ENCODE data around the gene FUT9.

GRCh38 chr6:96186516-96187195, 170.9 kb downstream of the FUT9 start:
- TF ChIP-seq, protein P1, sequence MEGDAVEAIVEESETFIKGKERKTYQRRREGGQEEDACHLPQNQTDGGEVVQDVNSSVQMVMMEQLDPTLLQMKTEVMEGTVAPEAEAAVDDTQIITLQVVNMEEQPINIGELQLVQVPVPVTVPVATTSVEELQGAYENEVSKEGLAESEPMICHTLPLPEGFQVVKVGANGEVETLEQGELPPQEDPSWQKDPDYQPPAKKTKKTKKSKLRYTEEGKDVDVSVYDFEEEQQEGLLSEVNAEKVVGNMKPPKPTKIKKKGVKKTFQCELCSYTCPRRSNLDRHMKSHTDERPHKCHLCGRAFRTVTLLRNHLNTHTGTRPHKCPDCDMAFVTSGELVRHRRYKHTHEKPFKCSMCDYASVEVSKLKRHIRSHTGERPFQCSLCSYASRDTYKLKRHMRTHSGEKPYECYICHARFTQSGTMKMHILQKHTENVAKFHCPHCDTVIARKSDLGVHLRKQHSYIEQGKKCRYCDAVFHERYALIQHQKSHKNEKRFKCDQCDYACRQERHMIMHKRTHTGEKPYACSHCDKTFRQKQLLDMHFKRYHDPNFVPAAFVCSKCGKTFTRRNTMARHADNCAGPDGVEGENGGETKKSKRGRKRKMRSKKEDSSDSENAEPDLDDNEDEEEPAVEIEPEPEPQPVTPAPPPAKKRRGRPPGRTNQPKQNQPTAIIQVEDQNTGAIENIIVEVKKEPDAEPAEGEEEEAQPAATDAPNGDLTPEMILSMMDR (IDR thresholded peaks at IDR 0.05), result no peak
- TF ChIP-seq ZFX (IDR thresholded peaks at IDR 0.05; ENCODE audit: borderline replicate concordance), result no peak
